Fibroblast of skin of scalp (primary cell): ENCODE data around the gene RIN1.
"Not testable (repeated sequence)": the region's sequence is repeated elsewhere in the genome, so short reads cannot be mapped to it uniquely, and the experiment has no call there.

ENCODE experiments used
- DNase-seq: peaks from one replicate; pipeline ENCODE4 v3.0.0-alpha.2; 2013

RIN1 gene

GRCh38 chr11:66334605-66335442 is 1.4 kb downstream of the RIN1 start:
- DNase-seq, result no peak

- DNase-seq, result no peak
These were observed 2.2 kb downstream of the RIN1 start for GRCh38 chr11:66333896-66334604.

GRCh38 chr11:66333220-66333877 is 2.9 kb downstream of the RIN1 start:
- DNase-seq, result no peak

GRCh38 chr11:66332371-66333219 is 3.6 kb downstream of the RIN1 start:
- DNase-seq, result no peak

- DNase-seq, result no peak
These were observed 4.5 kb downstream of the RIN1 start for GRCh38 chr11:66331542-66332370.

- no peak for DNase-seq
These were observed 5.3 kb downstream of the RIN1 start for GRCh38 chr11:66330931-66331330.

GRCh38 chr11:66329165-66329673 is 7.0 kb downstream of the RIN1 start:
- no peak for DNase-seq

- peak; percentile 84 for DNase-seq
These were observed 7.7 kb downstream of the RIN1 start for GRCh38 chr11:66328302-66329144.

GRCh38 chr11:66328031-66328301 is 8.3 kb downstream of the RIN1 start:
- no peak for DNase-seq

- DNase-seq, result peak; percentile 87
These were observed 8.8 kb downstream of the RIN1 start for GRCh38 chr11:66327171-66328030.

- DNase-seq, result peak; percentile 91
These were observed 9.7 kb downstream of the RIN1 start for GRCh38 chr11:66326261-66327111.

GRCh38 chr11:66325263-66325671 is 11.0 kb downstream of the RIN1 start:
- no peak for DNase-seq

- DNase-seq, result peak; percentile 82
These were observed 11.6 kb downstream of the RIN1 start for GRCh38 chr11:66324664-66325063.

GRCh38 chr11:66323684-66324083 is 12.6 kb downstream of the RIN1 start:
- no peak for DNase-seq

GRCh38 chr11:66322732-66323427 is 13.4 kb downstream of the RIN1 start:
- no peak for DNase-seq

- DNase-seq, result no peak
These were observed 14.6 kb downstream of the RIN1 start for GRCh38 chr11:66321606-66322005.

- DNase-seq, result not testable (repeated sequence)
These were observed 15.5 kb downstream of the RIN1 start for GRCh38 chr11:66320748-66321147.

GRCh38 chr11:66320289-66320688 is 15.9 kb downstream of the RIN1 start:
- not testable (repeated sequence) for DNase-seq
